Kidney (tissue), 14 donors: ENCODE data around the gene IDH3A. TPM values are rescaled to one million over a fixed set of nuclear protein-coding genes. Genes with fewer than 3 reads are reported as not detected.

Experiments
- DNase-seq, 5 donors: peaks; one replicate each; pipeline ENCODE4 v3.0.0-alpha.2; 2013 to 2020
- FAIRE-seq: peaks from 2 replicates; lab custom pipeline; 2012; peaks lifted over from hg19 to GRCh38; lab: Jason Lieb, UNC
- H3K27ac ChIP-seq, 2 donors: one replicate each; pipeline ENCODE4 v1.7.0; 2013; ENCODE audit warnings: low read depth in 2 of 2, low read length in 2 of 2, inconsistent platforms in 1 of 2
- H3K27me3 ChIP-seq: one replicate; pipeline ENCODE4 v1.7.1; 2013; ENCODE audit warnings: low read length, inconsistent platforms; ENCODE audit not compliant: control insufficient read depth, insufficient read depth
- H3K36me3 ChIP-seq, 3 donors: one replicate each; pipeline versions ENCODE4 v1.7.0 to v1.7.1; 2013; ENCODE audit warnings: low read length in 3 of 3, control low read depth in 1 of 3, inconsistent platforms in 1 of 3; ENCODE audit not compliant: insufficient read depth in 3 of 3, control insufficient read depth in 2 of 3
- H3K4me1 ChIP-seq, 3 donors: one replicate each; pipeline versions ENCODE4 v1.7.0 to v1.7.1; 2013; ENCODE audit warnings: low read length in 3 of 3, inconsistent platforms in 1 of 3, low read depth in 1 of 3; ENCODE audit not compliant: control insufficient read depth in 2 of 3, insufficient read depth in 2 of 3
- H3K4me3 ChIP-seq, 3 donors: one replicate each; pipeline versions ENCODE4 v1.7.0 to v1.8.1; 2013; ENCODE audit warnings: low read length in 3 of 3, control low read depth in 1 of 3, inconsistent platforms in 1 of 3
- H3K9ac ChIP-seq, 3 donors: one replicate each; pipeline versions ENCODE4 v1.7.0 to v1.7.1; 2013; ENCODE audit warnings: low read length in 3 of 3, control low read depth in 1 of 3, inconsistent platforms in 1 of 3
- H3K9me3 ChIP-seq, 3 donors: one replicate each; pipeline versions ENCODE4 v1.7.0 to v1.7.1; 2013; ENCODE audit warnings: low read length in 3 of 3, control low read depth in 1 of 3, inconsistent platforms in 1 of 3; ENCODE audit not compliant: control insufficient read depth in 2 of 3, insufficient read depth in 1 of 3
- intact Hi-C: fragments of 100-400 bp; cut with DNase I; formaldehyde crosslinking; loops from one replicate; pipeline ENCODE4 v1.11.1; 2022
- polyA plus RNA-seq: library from polyadenylated mRNA; stranded (reverse); fragments of 350-450 nt; fragmentation: Illumina TruSeq; extraction: RNeasy Lipid Tissue Mini Kit (QIAGEN cat#74804); gene quantifications from one replicate; pipeline ENCODE4 v1.2.3, GENCODE V29; 2014; ENCODE audit warnings: low read depth, low replicate concordance; ENCODE audit not compliant: insufficient read depth
- total RNA-seq: library from RNA; stranded (reverse); fragmentation: NEBNext Ultra II Directional; extraction: Animal tissue kit (Norgen Biotek cat#: 25700); gene quantifications from one replicate; pipeline ENCODE4 v1.2.1, GENCODE V29; 2021
- TF ChIP-seq, protein P1 (sequence below): IDR thresholded peaks from 3 replicates; pipeline ENCODE4 v1.5.1; 2012; ENCODE audit warnings: mild to moderate bottlenecking, moderate library complexity, borderline replicate concordance; ENCODE audit not compliant: insufficient read depth; ENCODE audit errors: extremely low read depth
- donor health status: control.
- donor health status: control.
- donor health status: control.
- donor health status: control.
- donor health status: control.
- donor health status: DM: yes; HTN: yes; CAD: no.
- donor health status: Normal renal cell carcinoma (clear cell type).

The IDH3A gene
- total and polyA plus RNA-seq, 2 donors from 2014 or later = 67.5 to 97.2 TPM

DNA sequence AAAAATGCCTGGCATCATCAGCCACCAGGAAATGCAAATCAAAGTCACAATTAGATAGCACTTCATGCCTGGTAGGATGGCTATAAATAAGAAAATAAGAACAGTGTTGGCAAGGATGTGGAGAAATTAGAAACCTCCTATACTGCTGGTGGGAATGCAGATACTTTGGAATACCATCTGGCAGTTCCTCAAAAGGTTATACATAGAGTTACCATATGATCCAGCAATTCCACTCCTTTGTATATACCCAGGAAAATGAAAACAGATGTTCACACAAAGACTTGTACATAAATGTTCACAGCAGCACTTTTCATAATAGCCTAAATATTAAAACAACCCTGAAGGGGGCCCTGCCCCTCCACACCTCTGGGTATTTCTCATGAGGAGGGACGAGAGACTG is 71.6 kb downstream of the IDH3A start:
- Histone ChIP-seq H3K9ac (no peak overlapping the region), H3K4me3 (no peak overlapping the region), H3K27me3 (no peaks in the 10 kb centered on the region), H3K27ac (no peak overlapping the region), H3K9me3 (no peaks in the 10 kb centered on the region), H3K4me1 (peaks cover 0 to 3% (median 0%) of the 10 kb centered on the region in 3 donors), H3K36me3 (no peaks in the 10 kb centered on the region)
- FAIRE-seq (no peak), DNase-seq (no peak)
- intact Hi-C loops = no loop called here
- TF ChIP-seq, protein P1, sequence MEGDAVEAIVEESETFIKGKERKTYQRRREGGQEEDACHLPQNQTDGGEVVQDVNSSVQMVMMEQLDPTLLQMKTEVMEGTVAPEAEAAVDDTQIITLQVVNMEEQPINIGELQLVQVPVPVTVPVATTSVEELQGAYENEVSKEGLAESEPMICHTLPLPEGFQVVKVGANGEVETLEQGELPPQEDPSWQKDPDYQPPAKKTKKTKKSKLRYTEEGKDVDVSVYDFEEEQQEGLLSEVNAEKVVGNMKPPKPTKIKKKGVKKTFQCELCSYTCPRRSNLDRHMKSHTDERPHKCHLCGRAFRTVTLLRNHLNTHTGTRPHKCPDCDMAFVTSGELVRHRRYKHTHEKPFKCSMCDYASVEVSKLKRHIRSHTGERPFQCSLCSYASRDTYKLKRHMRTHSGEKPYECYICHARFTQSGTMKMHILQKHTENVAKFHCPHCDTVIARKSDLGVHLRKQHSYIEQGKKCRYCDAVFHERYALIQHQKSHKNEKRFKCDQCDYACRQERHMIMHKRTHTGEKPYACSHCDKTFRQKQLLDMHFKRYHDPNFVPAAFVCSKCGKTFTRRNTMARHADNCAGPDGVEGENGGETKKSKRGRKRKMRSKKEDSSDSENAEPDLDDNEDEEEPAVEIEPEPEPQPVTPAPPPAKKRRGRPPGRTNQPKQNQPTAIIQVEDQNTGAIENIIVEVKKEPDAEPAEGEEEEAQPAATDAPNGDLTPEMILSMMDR = no peak

Other genes starting within 250 kb of the IDH3A start
- gene TBC1D2B, start 71.7 kb upstream of the IDH3A start, total RNA-seq = 41.6 TPM
- gene TBC1D2B, start 71.7 kb upstream of the IDH3A start, polyA plus RNA-seq = 8.5 TPM
- gene SH2D7, start 56.8 kb upstream of the IDH3A start, total RNA-seq = not detected
- gene SH2D7, start 56.8 kb upstream of the IDH3A start, polyA plus RNA-seq = not detected
- 13.7 TPM for gene CIB2, start 17.9 kb upstream of the IDH3A start, total RNA-seq
- gene CIB2, start 17.9 kb upstream of the IDH3A start, polyA plus RNA-seq = 29.9 TPM
- 0.13 TPM for gene ACSBG1, start 85.2 kb downstream of the IDH3A start, total RNA-seq
- gene ACSBG1, start 85.2 kb downstream of the IDH3A start, polyA plus RNA-seq = 0.86 TPM
- gene DNAJA4, start 115.2 kb downstream of the IDH3A start, total RNA-seq = 31.1 TPM
- 19.9 TPM for gene DNAJA4, start 115.2 kb downstream of the IDH3A start, polyA plus RNA-seq
- gene SKIC8, start 150.2 kb downstream of the IDH3A start, total RNA-seq = 48.5 TPM
- 87.4 TPM for gene SKIC8, start 150.2 kb downstream of the IDH3A start, polyA plus RNA-seq
- not detected for gene CRABP1, start 191.0 kb downstream of the IDH3A start, total RNA-seq
- 61.0 TPM for gene CRABP1, start 191.0 kb downstream of the IDH3A start, polyA plus RNA-seq